Activated naive CD4-positive, alpha-beta T cell treated with anti-CD3 and anti-CD28 coated beads, Interleukin-2, amount 50 U/mL, for 24 hours (primary cell): ENCODE measurements around the gene EBP.
"Not testable (repeated sequence)": the region's sequence is repeated elsewhere in the genome, so short reads cannot be mapped to it uniquely, and the experiment has no call there.

Experiments used
- H3K27ac Mint-ChIP-seq: one replicate; pipeline ENCODE4 v1.8.0; 2021; ENCODE audit warnings: mild to moderate bottlenecking, mixed read lengths
- H3K27me3 Mint-ChIP-seq: one replicate; pipeline ENCODE4 v1.8.0; 2021; ENCODE audit warnings: mixed read lengths
- H3K36me3 Mint-ChIP-seq: one replicate; pipeline ENCODE4 v1.8.0; 2021; ENCODE audit warnings: mixed read lengths
- H3K4me1 Mint-ChIP-seq: one replicate; pipeline ENCODE4 v1.8.0; 2021; ENCODE audit warnings: mixed read lengths
- H3K4me3 Mint-ChIP-seq: one replicate; pipeline ENCODE4 v1.8.0; 2021; ENCODE audit warnings: mild to moderate bottlenecking, mixed read lengths
- H3K9me3 Mint-ChIP-seq: one replicate; pipeline ENCODE4 v1.8.0; 2021; ENCODE audit warnings: mixed read lengths

Gene EBP

GRCh38 chrX:48509619-48510018 is 12.0 kb upstream of the EBP start:
- H3K4me1 Mint-ChIP-seq = peaks cover 22% of the 10 kb centered on the region
- H3K36me3 Mint-ChIP-seq = peaks cover 3% of the 10 kb centered on the region
- H3K4me3 Mint-ChIP-seq = peak overlapping the region; percentile 93
- H3K27me3 Mint-ChIP-seq = no peaks in the 10 kb centered on the region
- no peaks in the 10 kb centered on the region for H3K9me3 Mint-ChIP-seq
- peak overlapping the region; percentile 92 for H3K27ac Mint-ChIP-seq

GRCh38 chrX:48511560-48511959 is 10.0 kb upstream of the EBP start:
- H3K27ac Mint-ChIP-seq = no peak overlapping the region
- no peaks in the 10 kb centered on the region for H3K9me3 Mint-ChIP-seq
- peaks cover 28% of the 10 kb centered on the region for H3K4me1 Mint-ChIP-seq
- H3K4me3 Mint-ChIP-seq = peak overlapping the region; percentile 52
- no peaks in the 10 kb centered on the region for H3K27me3 Mint-ChIP-seq
- H3K36me3 Mint-ChIP-seq = peaks cover 3% of the 10 kb centered on the region

- H3K4me3 Mint-ChIP-seq = no peak overlapping the region
- no peaks in the 10 kb centered on the region for H3K9me3 Mint-ChIP-seq
- no peaks in the 10 kb centered on the region for H3K27me3 Mint-ChIP-seq
- peaks cover 33% of the 10 kb centered on the region for H3K4me1 Mint-ChIP-seq
- H3K36me3 Mint-ChIP-seq = peaks cover 3% of the 10 kb centered on the region
- H3K27ac Mint-ChIP-seq = no peak overlapping the region
Observed at GRCh38 chrX:48512371-48512935, 9.2 kb upstream of the EBP start.

- H3K4me3 Mint-ChIP-seq = no peak overlapping the region
- no peak overlapping the region for H3K27ac Mint-ChIP-seq
- peaks cover 33% of the 10 kb centered on the region for H3K4me1 Mint-ChIP-seq
- H3K9me3 Mint-ChIP-seq = no peaks in the 10 kb centered on the region
- peaks cover 3% of the 10 kb centered on the region for H3K36me3 Mint-ChIP-seq
- no peaks in the 10 kb centered on the region for H3K27me3 Mint-ChIP-seq
Observed at GRCh38 chrX:48513670-48514069, 7.9 kb upstream of the EBP start.

GRCh38 chrX:48514126-48514806 is 7.3 kb upstream of the EBP start:
- peaks cover 3% of the 10 kb centered on the region for H3K36me3 Mint-ChIP-seq
- no peak overlapping the region for H3K27ac Mint-ChIP-seq
- H3K4me3 Mint-ChIP-seq = no peak overlapping the region
- H3K27me3 Mint-ChIP-seq = no peaks in the 10 kb centered on the region
- H3K4me1 Mint-ChIP-seq = peaks cover 33% of the 10 kb centered on the region
- H3K9me3 Mint-ChIP-seq = no peaks in the 10 kb centered on the region

GRCh38 chrX:48514868-48515460 is 6.6 kb upstream of the EBP start:
- Mint-ChIP-seq H3K4me3 (no peak overlapping the region), H3K27ac (no peak overlapping the region), H3K36me3 (peaks cover 3% of the 10 kb centered on the region), H3K9me3 (no peaks in the 10 kb centered on the region), H3K27me3 (no peaks in the 10 kb centered on the region), H3K4me1 (peaks cover 26% of the 10 kb centered on the region)

- Mint-ChIP-seq H3K4me1 (peaks cover 26% of the 10 kb centered on the region), H3K27ac (no peak overlapping the region), H3K36me3 (peaks cover 3% of the 10 kb centered on the region), H3K9me3 (peaks cover 3% of the 10 kb centered on the region), H3K27me3 (no peaks in the 10 kb centered on the region), H3K4me3 (no peak overlapping the region)
Observed at GRCh38 chrX:48515842-48516241, 5.8 kb upstream of the EBP start.

- peaks cover 26% of the 10 kb centered on the region for H3K4me1 Mint-ChIP-seq
Observed at GRCh38 chrX:48516285-48516684, 5.3 kb upstream of the EBP start.

GRCh38 chrX:48516987-48517386 is 4.6 kb upstream of the EBP start:
- no peak overlapping the region for H3K27ac Mint-ChIP-seq
- H3K36me3 Mint-ChIP-seq = no peaks in the 10 kb centered on the region
- peaks cover 24% of the 10 kb centered on the region for H3K4me1 Mint-ChIP-seq
- H3K4me3 Mint-ChIP-seq = no peak overlapping the region
- peaks cover 4% of the 10 kb centered on the region for H3K9me3 Mint-ChIP-seq
- H3K27me3 Mint-ChIP-seq = no peaks in the 10 kb centered on the region

More at GRCh38 chrX:48516285-48516684, 5.3 kb upstream of the EBP start:
- Mint-ChIP-seq H3K36me3 (peaks cover 3% of the 10 kb centered on the region), H3K9me3 (peaks cover 4% of the 10 kb centered on the region), H3K4me3 (no peak overlapping the region), H3K27ac (peak overlapping the region; percentile 67), H3K27me3 (no peaks in the 10 kb centered on the region)

GRCh38 chrX:48519481-48519880 is 2.1 kb upstream of the EBP start:
- H3K36me3 Mint-ChIP-seq, H3K27me3 Mint-ChIP-seq, H3K9me3 Mint-ChIP-seq, H3K27ac Mint-ChIP-seq, H3K4me3 Mint-ChIP-seq: not testable (repeated sequence)
- peaks cover 28% of the 10 kb centered on the region for H3K4me1 Mint-ChIP-seq

- H3K36me3 Mint-ChIP-seq = peaks cover 3% of the 10 kb centered on the region
- H3K4me3 Mint-ChIP-seq = peak overlapping the region; percentile 88
- H3K4me1 Mint-ChIP-seq = peaks cover 31% of the 10 kb centered on the region
- no peaks in the 10 kb centered on the region for H3K27me3 Mint-ChIP-seq
- H3K9me3 Mint-ChIP-seq = peaks cover 4% of the 10 kb centered on the region
- peak overlapping the region; percentile 94 for H3K27ac Mint-ChIP-seq
Observed at GRCh38 chrX:48520455-48520854, 1.2 kb upstream of the EBP start.

GRCh38 chrX:48520976-48521352 is 644 bp upstream of the EBP start:
- no peaks in the 10 kb centered on the region for H3K27me3 Mint-ChIP-seq
- H3K9me3 Mint-ChIP-seq = peaks cover 4% of the 10 kb centered on the region
- peaks cover 31% of the 10 kb centered on the region for H3K4me1 Mint-ChIP-seq
- peak overlapping the region; percentile 94 for H3K27ac Mint-ChIP-seq
- peak overlapping the region; percentile 88 for H3K4me3 Mint-ChIP-seq
- H3K36me3 Mint-ChIP-seq = peaks cover 3% of the 10 kb centered on the region

GRCh38 chrX:48522291-48522690 is 683 bp downstream of the EBP start:
- Mint-ChIP-seq H3K9me3 (peaks cover 4% of the 10 kb centered on the region), H3K4me3 (peak overlapping the region; percentile 88), H3K4me1 (peaks cover 27% of the 10 kb centered on the region), H3K27me3 (no peaks in the 10 kb centered on the region), H3K36me3 (peaks cover 6% of the 10 kb centered on the region), H3K27ac (peak overlapping the region; percentile 94)

GRCh38 chrX:48523682-48524081 is 2.1 kb downstream of the EBP start:
- Mint-ChIP-seq H3K4me1 (peaks cover 27% of the 10 kb centered on the region), H3K4me3 (peak overlapping the region; percentile 68), H3K27ac (peak overlapping the region; percentile 55)

GRCh38 chrX:48525853-48526252 is 4.2 kb downstream of the EBP start:
- H3K27ac Mint-ChIP-seq, H3K36me3 Mint-ChIP-seq, H3K4me3 Mint-ChIP-seq, H3K9me3 Mint-ChIP-seq, H3K27me3 Mint-ChIP-seq: not testable (repeated sequence)
- peaks cover 19% of the 10 kb centered on the region for H3K4me1 Mint-ChIP-seq

More at GRCh38 chrX:48523682-48524081, 2.1 kb downstream of the EBP start:
- peaks cover 4% of the 10 kb centered on the region for H3K9me3 Mint-ChIP-seq
- no peaks in the 10 kb centered on the region for H3K27me3 Mint-ChIP-seq
- peaks cover 8% of the 10 kb centered on the region for H3K36me3 Mint-ChIP-seq

GRCh38 chrX:48530736-48531135 is 9.1 kb downstream of the EBP start:
- H3K27ac Mint-ChIP-seq = no peak overlapping the region
- no peak overlapping the region for H3K4me3 Mint-ChIP-seq
- H3K9me3 Mint-ChIP-seq = no peaks in the 10 kb centered on the region
- H3K36me3 Mint-ChIP-seq = peaks cover 8% of the 10 kb centered on the region
- H3K27me3 Mint-ChIP-seq = no peaks in the 10 kb centered on the region
- peaks cover 14% of the 10 kb centered on the region for H3K4me1 Mint-ChIP-seq
